ENCODE data around the gene IFT80.

The IFT80 gene

GRCh38 chr3:160278210-160278609 lies 120.8 kb downstream of the IFT80 start:
- no peak overlapping the region for H3K4me3 ChIP-seq (replicated peaks; ENCODE audit: low read depth, low read length)
- DNase-seq (ENCODE audit: low read depth), result no peak
- TF ChIP-seq CTCF (IDR thresholded peaks at IDR 0.05; ENCODE audit: low read length, missing control alignments), result no peak

GRCh38 chr3:160265088-160265487 lies 133.9 kb downstream of the IFT80 start:
- H3K4me3 ChIP-seq (replicated peaks; ENCODE audit: low read depth, low read length), result no peak overlapping the region
- no peak for DNase-seq (ENCODE audit: low read depth)
- no peak for TF ChIP-seq CTCF (IDR thresholded peaks at IDR 0.05; ENCODE audit: low read length, missing control alignments)

- no peak for DNase-seq (ENCODE audit: low read depth)
- TF ChIP-seq CTCF (IDR thresholded peaks at IDR 0.05; ENCODE audit: low read length, missing control alignments), result no peak
- H3K4me3 ChIP-seq (replicated peaks; ENCODE audit: low read depth, low read length), result no peak overlapping the region
Observed at GRCh38 chr3:160260587-160261270, 138.3 kb downstream of the IFT80 start.

GRCh38 chr3:160259589-160259988 lies 139.4 kb downstream of the IFT80 start:
- DNase-seq (ENCODE audit: low read depth), result peak; percentile 7
- H3K4me3 ChIP-seq (replicated peaks; ENCODE audit: low read depth, low read length), result no peak overlapping the region
- no peak for TF ChIP-seq CTCF (IDR thresholded peaks at IDR 0.05; ENCODE audit: low read length, missing control alignments)

- no peak for DNase-seq (ENCODE audit: low read depth)
- TF ChIP-seq CTCF (IDR thresholded peaks at IDR 0.05; ENCODE audit: low read length, missing control alignments), result no peak
- no peak overlapping the region for H3K4me3 ChIP-seq (replicated peaks; ENCODE audit: low read depth, low read length)
Observed at GRCh38 chr3:160257606-160258005, 141.4 kb downstream of the IFT80 start.

- TF ChIP-seq CTCF (IDR thresholded peaks at IDR 0.05; ENCODE audit: low read length, missing control alignments), result no peak
- no peak for DNase-seq (ENCODE audit: low read depth)
- no peak overlapping the region for H3K4me3 ChIP-seq (replicated peaks; ENCODE audit: low read depth, low read length)
Observed at GRCh38 chr3:160253298-160253697, 145.7 kb downstream of the IFT80 start.

- no peak overlapping the region for H3K4me3 ChIP-seq (replicated peaks; ENCODE audit: low read depth, low read length)
- DNase-seq (ENCODE audit: low read depth), result no peak
- no peak for TF ChIP-seq CTCF (IDR thresholded peaks at IDR 0.05; ENCODE audit: low read length, missing control alignments)
Observed at GRCh38 chr3:160247766-160248165, 151.3 kb downstream of the IFT80 start.
